Kidney epithelial cell (primary cell): ENCODE results near the gene SUCLG2. TPM values are rescaled to one million over a fixed set of nuclear protein-coding genes. Genes with fewer than 3 reads are reported as not detected.
"Not testable (repeated sequence)": the region's sequence is repeated elsewhere in the genome, so short reads cannot be mapped to it uniquely, and the experiment has no call there.

Experiments
- DNase-seq: peaks from one replicate; pipeline ENCODE4 v3.0.0-alpha.2; 2010; ENCODE audit warnings: low read depth
- H3K27me3 ChIP-seq: 2 replicates; pipeline ENCODE4 v1.6.0; 2011; ENCODE audit warnings: low read length; ENCODE audit not compliant: control insufficient read depth, insufficient read depth
- H3K36me3 ChIP-seq: 2 replicates; pipeline ENCODE4 v1.5.1; 2011; ENCODE audit warnings: low read length; ENCODE audit not compliant: control insufficient read depth, insufficient read depth
- H3K4me3 ChIP-seq: 2 replicates; pipeline ENCODE4 v1.5.1; 2011; ENCODE audit warnings: low read depth, mild to moderate bottlenecking, control low read depth, low read length
- CTCF ChIP-seq: IDR thresholded peaks from 2 replicates; pipeline ENCODE4 v1.5.1; 2011; ENCODE audit warnings: mild to moderate bottlenecking, moderate library complexity, low read length, control low read depth, inconsistent platforms; ENCODE audit not compliant: insufficient read depth, poor library complexity, severe bottlenecking
- total RNA-seq: library from RNA; depleted of rRNA; stranded (reverse); fragments of >200 nt; gene quantifications from 2 replicates; pipeline ENCODE4 v1.2.3, GENCODE V29; 2015

Gene SUCLG2
- total RNA-seq, 1 donor from 2014 or later = 38.1 TPM

GRCh38 chr3:67598814-67599556, 55.4 kb downstream of the SUCLG2 start:
- no peak overlapping the region for H3K4me3 ChIP-seq
- H3K27me3 ChIP-seq = no peaks in the 10 kb centered on the region
- H3K36me3 ChIP-seq = no peaks in the 10 kb centered on the region
- no peak for TF ChIP-seq CTCF
- DNase-seq = no peak

DNA sequence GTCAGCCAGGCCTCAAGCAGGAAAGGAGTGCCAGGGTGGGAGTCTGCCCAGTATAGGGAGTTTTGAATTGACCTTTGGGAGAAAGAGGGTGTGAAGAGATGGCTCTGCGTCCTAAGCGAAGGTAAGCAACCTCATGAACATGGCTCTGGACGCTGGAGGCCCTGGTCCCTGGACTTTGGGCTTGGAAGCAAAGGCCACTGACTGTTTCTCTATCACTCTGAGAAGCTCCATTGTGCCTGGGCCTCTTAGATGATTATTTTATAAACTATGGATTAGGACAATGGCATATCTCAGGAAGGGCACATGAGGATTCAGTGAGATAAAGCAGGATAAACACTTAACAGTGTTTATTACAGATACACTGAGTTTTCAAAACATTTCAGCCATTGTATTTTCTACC, 59.0 kb downstream of the SUCLG2 start:
- no peaks in the 10 kb centered on the region for H3K27me3 ChIP-seq
- H3K4me3 ChIP-seq = no peak overlapping the region
- no peak for DNase-seq
- H3K36me3 ChIP-seq = no peaks in the 10 kb centered on the region
- TF ChIP-seq CTCF = no peak

DNA sequence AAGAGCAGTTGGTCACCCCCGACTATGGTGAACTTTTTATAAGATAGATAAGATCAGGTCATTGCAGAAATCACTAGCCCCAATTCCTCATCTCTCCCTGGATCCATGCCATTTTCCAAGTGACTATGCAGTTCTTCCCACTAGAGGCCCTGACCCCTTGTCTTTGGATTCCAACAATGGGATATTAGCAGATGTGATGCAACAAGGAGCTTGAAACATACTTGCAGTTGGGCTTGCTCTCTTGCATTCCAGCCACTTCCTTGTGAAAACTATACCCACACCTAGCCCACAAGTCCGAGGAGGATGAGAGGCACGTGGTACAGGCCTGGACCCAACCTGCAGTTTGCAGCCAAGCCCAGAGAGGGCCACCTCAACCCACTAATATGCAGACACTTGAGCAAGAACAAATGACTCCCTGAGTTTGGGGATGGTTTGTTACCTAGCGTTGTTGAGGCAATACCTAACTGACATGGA, 60.6 kb downstream of the SUCLG2 start:
- no peaks in the 10 kb centered on the region for H3K36me3 ChIP-seq
- no peak overlapping the region for H3K4me3 ChIP-seq
- H3K27me3 ChIP-seq = no peaks in the 10 kb centered on the region
- no peak for TF ChIP-seq CTCF
- DNase-seq = no peak

DNA sequence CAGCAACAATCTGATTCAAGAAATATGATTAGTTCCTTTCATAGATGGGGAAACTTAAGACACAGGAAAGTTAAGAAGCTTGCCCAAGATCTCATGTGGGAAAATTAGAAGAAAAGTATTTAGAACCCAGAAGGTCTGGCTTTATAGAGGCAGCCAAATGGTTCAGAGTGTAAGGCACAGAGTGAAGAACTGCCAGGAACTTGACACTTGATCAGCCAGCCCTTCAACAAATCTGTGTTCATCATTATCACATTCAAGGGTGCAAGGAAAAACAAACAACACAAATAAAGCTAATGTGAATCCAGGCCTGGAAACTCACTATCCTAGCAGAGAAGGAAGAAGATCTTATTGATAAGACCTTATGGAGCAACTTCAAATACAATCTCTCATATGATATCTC, 62.4 kb downstream of the SUCLG2 start:
- Histone ChIP-seq H3K36me3 (no peaks in the 10 kb centered on the region), H3K27me3 (no peaks in the 10 kb centered on the region), H3K4me3 (no peak overlapping the region)
- TF ChIP-seq CTCF = no peak
- DNase-seq = no peak

DNA sequence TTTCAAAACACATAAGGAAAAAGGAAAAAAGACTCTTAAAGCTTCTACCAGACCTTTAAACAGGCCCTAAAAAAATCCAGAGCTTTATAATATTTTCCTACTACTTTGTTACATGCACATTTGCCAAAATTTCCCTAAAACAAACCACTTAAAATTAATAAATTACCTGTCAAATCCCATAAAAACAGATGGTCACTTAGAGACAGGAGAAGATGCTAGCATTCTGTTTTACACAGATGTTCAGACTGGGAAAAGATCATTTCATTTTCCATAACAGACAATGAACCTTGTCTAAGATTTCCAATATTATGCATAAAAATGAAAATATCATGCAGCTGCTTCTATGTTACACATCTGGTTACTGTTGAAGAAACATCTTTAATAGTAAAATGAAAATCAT, 66.6 kb downstream of the SUCLG2 start:
- TF ChIP-seq CTCF = no peak
- no peaks in the 10 kb centered on the region for H3K27me3 ChIP-seq
- no peaks in the 10 kb centered on the region for H3K36me3 ChIP-seq
- no peak overlapping the region for H3K4me3 ChIP-seq
- no peak for DNase-seq

GRCh38 chr3:67587301-67587700, 67.1 kb downstream of the SUCLG2 start:
- H3K27me3 ChIP-seq = no peaks in the 10 kb centered on the region
- no peak for DNase-seq
- no peaks in the 10 kb centered on the region for H3K36me3 ChIP-seq
- no peak for TF ChIP-seq CTCF
- no peak overlapping the region for H3K4me3 ChIP-seq

- not testable (repeated sequence) for H3K36me3 ChIP-seq, H3K27me3 ChIP-seq, DNase-seq, H3K4me3 ChIP-seq
These were observed 69.8 kb downstream of the SUCLG2 start for GRCh38 chr3:67584608-67585007.
